ENCODE measurements around the gene HOPX.
"Not testable (repeated sequence)": the region's sequence is repeated elsewhere in the genome, so short reads cannot be mapped to it uniquely, and the experiment has no call there.

HOPX gene

GRCh38 chr4:56677711-56678110, 3.4 kb downstream of the HOPX start:
- Histone ChIP-seq H3K4me1 (ENCODE audit: control insufficient read depth in 1 of 2, insufficient read depth in 1 of 2, low read depth in 1 of 2, low read length in 1 of 2) (peaks cover 0 to 12% of the 10 kb centered on the region in 2 experiments), H3K27me3 (no peaks in the 10 kb centered on the region), H3K9me3 (no peaks in the 10 kb centered on the region), H3K36me3 (no peaks in the 10 kb centered on the region), H3K4me3 (ENCODE audit: low read depth in 1 of 2, low read length in 1 of 2) (no peak overlapping the region), H3K27ac (no peak overlapping the region)
- no peak for TF ChIP-seq CTCF (IDR thresholded peaks at IDR 0.05)

GRCh38 chr4:56674984-56675383, 6.1 kb downstream of the HOPX start:
- no peak for TF ChIP-seq CTCF (IDR thresholded peaks at IDR 0.05)
- Histone ChIP-seq H3K36me3 (no peaks in the 10 kb centered on the region), H3K9me3 (no peaks in the 10 kb centered on the region), H3K27ac (no peak overlapping the region), H3K4me3 (ENCODE audit: low read depth in 1 of 2, low read length in 1 of 2) (no peak overlapping the region), H3K27me3 (no peaks in the 10 kb centered on the region), H3K4me1 (ENCODE audit: control insufficient read depth in 1 of 2, insufficient read depth in 1 of 2, low read depth in 1 of 2, low read length in 1 of 2) (no peaks in the 10 kb centered on the region)

GRCh38 chr4:56671860-56672259, 9.2 kb downstream of the HOPX start:
- no peaks in the 10 kb centered on the region for H3K36me3 ChIP-seq
- TF ChIP-seq CTCF (IDR thresholded peaks at IDR 0.05): no peak
- no peak overlapping the region for H3K27ac ChIP-seq
- no peaks in the 10 kb centered on the region for H3K9me3 ChIP-seq
- H3K27me3 ChIP-seq: no peaks in the 10 kb centered on the region
- no peaks in the 10 kb centered on the region for H3K4me1 ChIP-seq (ENCODE audit: control insufficient read depth in 1 of 2, insufficient read depth in 1 of 2, low read depth in 1 of 2, low read length in 1 of 2)
- H3K4me3 ChIP-seq (ENCODE audit: low read depth in 1 of 2, low read length in 1 of 2): no peak overlapping the region

GRCh38 chr4:56671373-56671772, 9.7 kb downstream of the HOPX start:
- Histone ChIP-seq H3K4me1 (ENCODE audit: control insufficient read depth in 1 of 2, insufficient read depth in 1 of 2, low read depth in 1 of 2, low read length in 1 of 2) (no peaks in the 10 kb centered on the region), H3K27me3 (peaks cover 3% of the 10 kb centered on the region), H3K36me3 (no peaks in the 10 kb centered on the region), H3K4me3 (ENCODE audit: low read depth in 1 of 2, low read length in 1 of 2) (no peak overlapping the region), H3K9me3 (no peaks in the 10 kb centered on the region), H3K27ac (no peak overlapping the region)
- TF ChIP-seq CTCF (IDR thresholded peaks at IDR 0.05): no peak

- Histone ChIP-seq H3K9me3 (no peaks in the 10 kb centered on the region), H3K4me1 (ENCODE audit: control insufficient read depth in 1 of 2, insufficient read depth in 1 of 2, low read depth in 1 of 2, low read length in 1 of 2) (no peaks in the 10 kb centered on the region), H3K27me3 (peaks cover 17% of the 10 kb centered on the region), H3K4me3 (ENCODE audit: low read depth in 1 of 2, low read length in 1 of 2) (no peak overlapping the region), H3K36me3 (no peaks in the 10 kb centered on the region), H3K27ac (no peak overlapping the region)
- no peak for TF ChIP-seq CTCF (IDR thresholded peaks at IDR 0.05)
Measured at GRCh38 chr4:56668267-56668666, 12.8 kb downstream of the HOPX start.

GRCh38 chr4:56667396-56667795, 13.7 kb downstream of the HOPX start:
- not testable (repeated sequence) for H3K4me1 ChIP-seq (ENCODE audit: control insufficient read depth in 1 of 2, insufficient read depth in 1 of 2, low read depth in 1 of 2, low read length in 1 of 2); H3K9me3 ChIP-seq
- H3K27me3 ChIP-seq: peaks cover 17% of the 10 kb centered on the region

More at GRCh38 chr4:56667396-56667795, 13.7 kb downstream of the HOPX start:
- not testable (repeated sequence) for H3K27ac ChIP-seq; H3K4me3 ChIP-seq (ENCODE audit: low read depth in 1 of 2, low read length in 1 of 2); H3K36me3 ChIP-seq
